AG08396 (cell line): ENCODE data around the gene HOXD11.
A peak's percentile ranks its signal among the peaks of the same experiment; 100 is the strongest.

ENCODE experiments used
- DNase-seq: peaks from one replicate; pipeline ENCODE4 v3.0.0; 2012; ENCODE audit warnings: low spot score, mixed read lengths

Gene HOXD11

GRCh38 chr2:176105078-176105729 is 1.9 kb upstream of the HOXD11 start:
- no peak for DNase-seq

- no peak for DNase-seq
These were observed 1.1 kb upstream of the HOXD11 start for GRCh38 chr2:176105730-176106580.

- DNase-seq, result no peak
These were observed 676 bp downstream of the HOXD11 start for GRCh38 chr2:176107731-176108181.

- DNase-seq, result no peak
These were observed 2.3 kb downstream of the HOXD11 start for GRCh38 chr2:176109192-176109901.

GRCh38 chr2:176109946-176110345 is 2.9 kb downstream of the HOXD11 start:
- no peak for DNase-seq

GRCh38 chr2:176110415-176111308 is 3.6 kb downstream of the HOXD11 start:
- DNase-seq, result no peak

- peak; percentile 69 for DNase-seq
These were observed 4.2 kb downstream of the HOXD11 start for GRCh38 chr2:176111309-176111663.

GRCh38 chr2:176111846-176112374 is 4.8 kb downstream of the HOXD11 start:
- DNase-seq, result no peak

- DNase-seq, result no peak
These were observed 5.6 kb downstream of the HOXD11 start for GRCh38 chr2:176112375-176113302.

- DNase-seq, result no peak
These were observed 7.2 kb downstream of the HOXD11 start for GRCh38 chr2:176114120-176114929.

GRCh38 chr2:176114930-176115625 is 8.0 kb downstream of the HOXD11 start:
- no peak for DNase-seq

- DNase-seq, result no peak
These were observed 9.1 kb downstream of the HOXD11 start, which contains the start of gene HOXD10 for GRCh38 chr2:176115883-176116813. TSS of gene HOXD10 (plus strand) at chr2:176116778. CDS start at chr2:176116834, 56 bp downstream.

- no peak for DNase-seq
These were observed 10.2 kb downstream of the HOXD11 start for GRCh38 chr2:176117162-176117822.

GRCh38 chr2:176117823-176118371 is 10.8 kb downstream of the HOXD11 start:
- DNase-seq, result no peak

GRCh38 chr2:176118601-176119339 is 11.7 kb downstream of the HOXD11 start:
- DNase-seq, result no peak
